ENCODE results near the gene NNMT. TPM values are rescaled to one million over a fixed set of nuclear protein-coding genes. Genes with fewer than 3 reads are reported as not detected.

The NNMT gene
- total RNA-seq, 1 experiment from 2014 or later, result not detected

GRCh38 chr11:114319716-114320328 is 23.6 kb downstream of the NNMT start:
- Histone ChIP-seq H3K4me2 (no peak overlapping the region), H4K20me1 (ENCODE audit: insufficient read depth) (no peaks in the 10 kb centered on the region), H3K4me3 (no peak overlapping the region), H3K79me2 (ENCODE audit: low read depth) (no peaks in the 10 kb centered on the region), H3K27ac (no peak overlapping the region), H2AFZ (no peak overlapping the region), H3K27me3 (ENCODE audit: insufficient read depth, low read depth) (peaks cover 71% of the 10 kb centered on the region), H3K4me1 (replicated peaks; ENCODE audit: insufficient read depth) (no peaks in the 10 kb centered on the region), H3K36me3 (ENCODE audit: low read depth) (no peaks in the 10 kb centered on the region), H3K9me2 (ENCODE audit: insufficient read depth) (no peaks in the 10 kb centered on the region), H3K9me3 (ENCODE audit: insufficient read depth, low read depth) (no peaks in the 10 kb centered on the region), H3F3A (ENCODE audit: insufficient read depth, low read depth) (no peaks in the 10 kb centered on the region)
- intact Hi-C loops (cut with micrococcal nuclease; ENCODE audit: unreplicated experiment), result no loop called here
- ChIA-PET CTCF (no interaction called here), POLR2A (ENCODE audit: unreplicated experiment) (no interaction called here)
- BruUV-seq (replicated peaks), result no TSS peak
- TF ChIP-seq CTCF (conservative IDR thresholded peaks at IDR 0.05), result no peak
- no peak for TF ChIP-seq EZH2 (IDR thresholded peaks at IDR 0.05; ENCODE audit: low read depth)
- DNase-seq, result no peak

DNA sequence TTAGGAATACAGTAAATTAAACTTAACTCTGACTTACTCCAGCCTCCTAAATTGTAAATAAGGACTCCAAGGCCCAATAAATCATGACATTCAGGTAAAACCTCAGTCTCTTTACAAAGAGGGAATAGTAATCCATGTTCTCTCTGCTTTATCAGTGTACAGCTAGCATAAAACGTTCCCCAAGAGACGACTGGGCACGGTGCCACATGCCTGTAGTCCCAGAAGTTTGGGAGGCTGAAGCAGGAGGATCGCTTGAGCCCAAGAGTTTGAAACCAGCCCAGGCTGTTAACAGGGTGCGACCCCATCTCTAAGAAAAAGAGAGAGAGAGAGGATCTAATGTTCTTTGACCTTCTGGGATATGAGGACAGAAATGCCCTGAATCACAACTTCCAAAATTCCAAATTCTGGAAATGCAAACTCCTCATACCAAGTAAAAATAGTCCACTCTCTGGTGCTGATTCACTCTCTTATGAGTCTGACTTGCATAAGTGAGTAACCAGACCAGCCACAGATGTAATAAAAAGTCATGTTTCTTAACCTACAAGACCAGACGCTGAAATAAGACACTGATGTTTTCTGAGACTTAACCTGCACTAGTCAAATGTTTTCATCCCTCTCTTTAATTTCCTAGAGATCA is 25.5 kb downstream of the NNMT start:
- CTCF ChIA-PET, result no interaction called here
- Histone ChIP-seq H3F3A (ENCODE audit: insufficient read depth, low read depth) (no peaks in the 10 kb centered on the region), H3K27ac (no peak overlapping the region), H3K36me3 (ENCODE audit: low read depth) (no peaks in the 10 kb centered on the region), H3K4me2 (no peak overlapping the region), H3K9me2 (ENCODE audit: insufficient read depth) (no peaks in the 10 kb centered on the region), H3K9me3 (ENCODE audit: insufficient read depth, low read depth) (no peaks in the 10 kb centered on the region), H4K20me1 (ENCODE audit: insufficient read depth) (no peaks in the 10 kb centered on the region), H3K27me3 (ENCODE audit: insufficient read depth, low read depth) (peaks cover 70% of the 10 kb centered on the region), H3K4me3 (no peak overlapping the region), H3K4me1 (replicated peaks; ENCODE audit: insufficient read depth) (no peaks in the 10 kb centered on the region), H3K79me2 (ENCODE audit: low read depth) (no peaks in the 10 kb centered on the region), H2AFZ (no peak overlapping the region)
- POLR2A ChIA-PET (ENCODE audit: unreplicated experiment), result no interaction called here
- no peak for DNase-seq
- TF ChIP-seq CTCF (conservative IDR thresholded peaks at IDR 0.05) (no peak), EZH2 (IDR thresholded peaks at IDR 0.05; ENCODE audit: low read depth) (no peak)
- BruUV-seq (replicated peaks), result no TSS peak
- intact Hi-C loops (cut with micrococcal nuclease; ENCODE audit: unreplicated experiment), result no loop called here

GRCh38 chr11:114322934-114323333 is 26.7 kb downstream of the NNMT start:
- no peak for TF ChIP-seq CTCF (conservative IDR thresholded peaks at IDR 0.05)
- no peak for TF ChIP-seq EZH2 (IDR thresholded peaks at IDR 0.05; ENCODE audit: low read depth)
- Histone ChIP-seq H4K20me1 (ENCODE audit: insufficient read depth) (no peaks in the 10 kb centered on the region), H3F3A (ENCODE audit: insufficient read depth, low read depth) (no peaks in the 10 kb centered on the region), H3K79me2 (ENCODE audit: low read depth) (no peaks in the 10 kb centered on the region), H3K4me1 (replicated peaks; ENCODE audit: insufficient read depth) (no peaks in the 10 kb centered on the region), H3K27me3 (ENCODE audit: insufficient read depth, low read depth) (peaks cover 77% of the 10 kb centered on the region), H2AFZ (no peak overlapping the region), H3K9me3 (ENCODE audit: insufficient read depth, low read depth) (no peaks in the 10 kb centered on the region), H3K4me2 (no peak overlapping the region), H3K36me3 (ENCODE audit: low read depth) (no peaks in the 10 kb centered on the region), H3K4me3 (no peak overlapping the region), H3K9me2 (ENCODE audit: insufficient read depth) (no peaks in the 10 kb centered on the region), H3K27ac (no peak overlapping the region)
- intact Hi-C loops (cut with micrococcal nuclease; ENCODE audit: unreplicated experiment), result no loop called here
- DNase-seq, result no peak
- BruUV-seq (replicated peaks), result no TSS peak
- CTCF ChIA-PET, result no interaction called here
- POLR2A ChIA-PET (ENCODE audit: unreplicated experiment), result no interaction called here

Measured in PC-9 (cell line).